ENCODE measurements around the gene KIF4A. TPM values are rescaled to one million over a fixed set of nuclear protein-coding genes. Genes with fewer than 3 reads are reported as not detected.

Gene KIF4A
- total RNA-seq, 1 donor from 2014 or later: 0.86 TPM

DNA sequence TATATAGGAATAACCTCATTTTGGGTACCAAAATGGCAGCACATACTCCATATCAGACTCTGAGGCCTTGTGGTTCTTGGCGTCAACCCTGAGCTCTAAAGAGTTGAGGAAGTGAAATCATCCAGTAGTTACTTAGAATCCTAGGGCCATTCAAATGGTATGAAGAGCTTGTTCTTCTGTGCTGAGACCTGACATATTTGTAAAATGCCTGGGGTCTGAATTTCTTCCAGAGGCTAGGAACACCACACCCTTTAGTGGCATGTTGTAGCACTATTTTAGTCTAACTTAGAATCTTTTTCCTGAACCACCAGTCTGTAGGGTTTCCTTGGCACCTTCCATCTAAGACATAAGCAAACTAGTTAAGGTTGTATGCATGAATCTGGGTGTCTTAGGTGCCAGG, 115.1 kb downstream of the KIF4A start:
- ATAC-seq (no peak), DNase-seq (no peak)
- Histone ChIP-seq H3K4me3 (no peak overlapping the region), H3K27ac (no peak overlapping the region), H3K9me3 (no peaks in the 10 kb centered on the region), H3K4me1 (no peaks in the 10 kb centered on the region), H3K36me3 (no peaks in the 10 kb centered on the region), H3K27me3 (ENCODE audit: low read depth) (no peaks in the 10 kb centered on the region)
- intact Hi-C loops (cut with DNase I): no loop called here
- TF ChIP-seq, protein P1, sequence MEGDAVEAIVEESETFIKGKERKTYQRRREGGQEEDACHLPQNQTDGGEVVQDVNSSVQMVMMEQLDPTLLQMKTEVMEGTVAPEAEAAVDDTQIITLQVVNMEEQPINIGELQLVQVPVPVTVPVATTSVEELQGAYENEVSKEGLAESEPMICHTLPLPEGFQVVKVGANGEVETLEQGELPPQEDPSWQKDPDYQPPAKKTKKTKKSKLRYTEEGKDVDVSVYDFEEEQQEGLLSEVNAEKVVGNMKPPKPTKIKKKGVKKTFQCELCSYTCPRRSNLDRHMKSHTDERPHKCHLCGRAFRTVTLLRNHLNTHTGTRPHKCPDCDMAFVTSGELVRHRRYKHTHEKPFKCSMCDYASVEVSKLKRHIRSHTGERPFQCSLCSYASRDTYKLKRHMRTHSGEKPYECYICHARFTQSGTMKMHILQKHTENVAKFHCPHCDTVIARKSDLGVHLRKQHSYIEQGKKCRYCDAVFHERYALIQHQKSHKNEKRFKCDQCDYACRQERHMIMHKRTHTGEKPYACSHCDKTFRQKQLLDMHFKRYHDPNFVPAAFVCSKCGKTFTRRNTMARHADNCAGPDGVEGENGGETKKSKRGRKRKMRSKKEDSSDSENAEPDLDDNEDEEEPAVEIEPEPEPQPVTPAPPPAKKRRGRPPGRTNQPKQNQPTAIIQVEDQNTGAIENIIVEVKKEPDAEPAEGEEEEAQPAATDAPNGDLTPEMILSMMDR (IDR thresholded peaks at IDR 0.05): no peak

DNA sequence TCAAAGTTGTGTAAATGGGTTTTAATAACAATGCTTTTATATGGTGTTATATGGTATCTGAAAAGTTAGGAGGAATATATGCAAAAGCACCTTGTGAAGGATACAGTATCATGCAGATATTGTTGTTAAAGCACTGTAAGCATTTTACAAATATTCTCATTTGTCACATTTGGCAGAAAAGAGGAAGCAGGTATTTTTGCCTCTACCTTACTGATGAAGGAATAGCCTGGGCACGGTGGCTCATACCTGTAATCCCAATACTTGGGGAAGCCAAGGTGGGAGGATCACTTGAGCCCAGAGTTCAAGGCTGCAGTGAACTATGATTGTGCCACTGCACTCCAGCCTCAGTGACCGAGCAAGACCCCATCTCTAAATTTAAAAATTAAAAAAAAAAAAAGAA, 121.0 kb downstream of the KIF4A start:
- Histone ChIP-seq H3K36me3 (no peaks in the 10 kb centered on the region), H3K4me1 (no peaks in the 10 kb centered on the region), H3K27me3 (ENCODE audit: low read depth) (no peaks in the 10 kb centered on the region), H3K9me3 (no peaks in the 10 kb centered on the region), H3K27ac (no peak overlapping the region), H3K4me3 (no peak overlapping the region)
- intact Hi-C loops (cut with DNase I): no loop called here
- TF ChIP-seq, protein P1 (IDR thresholded peaks at IDR 0.05): no peak
- ATAC-seq (no peak), DNase-seq (no peak)

DNA sequence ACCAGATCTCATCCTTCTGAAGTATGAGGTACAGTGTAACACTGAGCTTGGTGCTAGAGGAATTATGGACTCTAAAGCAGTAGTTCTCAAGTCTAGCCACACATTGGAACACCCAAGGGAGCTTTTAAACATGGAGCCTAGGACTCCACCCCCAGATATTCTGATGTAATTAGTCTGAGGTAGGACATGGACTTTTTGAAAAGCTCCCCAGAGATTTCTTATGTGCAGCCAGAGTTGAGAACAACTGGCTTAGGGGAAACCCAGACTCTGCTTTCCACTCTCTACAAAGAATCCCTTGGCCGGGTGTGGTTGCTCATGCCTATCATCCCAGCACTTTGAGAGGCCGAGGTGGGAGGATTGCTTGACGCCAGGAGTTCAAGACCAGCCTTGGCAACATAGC, 121.6 kb downstream of the KIF4A start:
- Histone ChIP-seq H3K27ac (no peak overlapping the region), H3K27me3 (ENCODE audit: low read depth) (no peaks in the 10 kb centered on the region), H3K9me3 (no peaks in the 10 kb centered on the region), H3K4me1 (no peaks in the 10 kb centered on the region), H3K4me3 (no peak overlapping the region), H3K36me3 (no peaks in the 10 kb centered on the region)
- intact Hi-C loops (cut with DNase I): no loop called here
- ATAC-seq: no peak
- no peak for DNase-seq
- TF ChIP-seq, protein P1 (IDR thresholded peaks at IDR 0.05): no peak

DNA sequence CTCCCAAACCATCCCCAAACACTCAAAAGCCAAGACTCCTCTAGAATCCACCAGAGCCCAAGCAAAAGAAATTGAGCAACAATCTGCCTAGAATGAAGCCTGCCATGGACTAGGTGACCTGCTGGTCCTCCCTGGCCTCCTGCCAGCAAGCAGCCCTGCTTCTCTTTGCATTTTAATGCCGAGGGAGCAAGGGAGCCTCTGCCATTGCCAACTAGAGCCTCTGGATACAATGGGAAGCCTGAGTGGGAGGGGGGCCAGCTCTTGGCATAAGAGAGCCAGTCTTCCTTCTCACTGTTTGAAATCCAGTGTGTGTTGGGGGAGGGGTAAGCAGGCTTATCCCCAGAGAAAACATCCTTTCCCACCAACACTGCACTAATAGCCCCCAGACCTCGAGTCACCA, 131.7 kb downstream of the KIF4A start:
- TF ChIP-seq, protein P1 (IDR thresholded peaks at IDR 0.05): no peak
- DNase-seq: no peak
- H3K36me3 ChIP-seq: no peaks in the 10 kb centered on the region

DNA sequence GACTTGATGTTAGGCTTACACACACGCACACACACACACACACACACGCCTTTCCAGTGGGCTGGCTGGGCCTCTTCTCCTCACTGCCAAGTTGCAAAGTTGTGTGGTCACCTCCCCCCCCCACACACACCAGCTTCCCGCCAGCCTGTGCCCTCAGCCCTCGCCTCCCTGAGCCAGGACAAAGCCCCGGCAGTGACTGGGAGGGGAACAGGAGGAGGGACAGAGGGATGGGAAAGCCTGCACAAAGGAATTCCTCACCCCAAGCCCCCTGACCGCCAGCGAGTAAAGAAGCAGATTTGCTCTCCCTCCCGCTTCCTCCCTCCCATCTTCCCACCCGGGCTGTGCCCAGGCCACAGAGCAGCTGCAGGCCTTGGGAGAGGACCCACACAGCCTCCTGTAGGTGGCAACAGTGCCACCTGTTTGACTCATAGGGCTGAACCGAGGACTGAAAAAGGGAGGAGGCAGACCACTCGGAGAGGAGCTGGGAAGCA, 133.0 kb downstream of the KIF4A start, which contains the start of gene GDPD2:
GDPD2 (plus strand) TSS at position 464 of the 491 bp plus-strand sequence. CDS start 1,671 bp downstream, outside the sequence.
- DNase-seq: no peak
- ATAC-seq: peak in 1 of 2 donors; percentile 32
- TF ChIP-seq, protein P1 (IDR thresholded peaks at IDR 0.05): no peak
- Histone ChIP-seq H3K27me3 (ENCODE audit: low read depth) (no peaks in the 10 kb centered on the region), H3K27ac (no peak within 1 kb of the TSS), H3K4me3 (no peak within 1 kb of the TSS), H3K9me3 (no peaks in the 10 kb centered on the region), H3K36me3 (no peaks in the 10 kb centered on the region), H3K4me1 (no peaks in the 10 kb centered on the region)
- intact Hi-C loops (cut with DNase I): no loop called here

More for the DNA sequence above, 131.7 kb downstream of the KIF4A start:
- Histone ChIP-seq H3K27me3 (ENCODE audit: low read depth) (no peaks in the 10 kb centered on the region), H3K27ac (no peak overlapping the region), H3K4me1 (no peaks in the 10 kb centered on the region), H3K4me3 (no peak overlapping the region), H3K9me3 (no peaks in the 10 kb centered on the region)
- intact Hi-C loops (cut with DNase I): no loop called here
- ATAC-seq: no peak
